Inferior parietal cortex (tissue), 1 donor: Measurements from ENCODE around the gene ESYT1.

Source experiments
- DNase-seq: peaks from one replicate; pipeline ENCODE4 v3.0.0-alpha.2; 2016; ENCODE audit errors: extremely low spot score

Gene ESYT1

GRCh38 chr12:56127888-56128669 lies at the start of gene ESYT1:
Gene ESYT1, plus strand, starts transcription at chr12:56128267. Its CDS starts 53 bp downstream, at chr12:56128320.
- peak; percentile 98 for DNase-seq

GRCh38 chr12:56078427-56078826 lies 49.6 kb upstream of the ESYT1 start:
- no peak for DNase-seq

GRCh38 chr12:56078931-56079722 lies 48.9 kb upstream of the ESYT1 start:
- DNase-seq = peak; percentile 66

GRCh38 chr12:56079723-56080555 lies 48.1 kb upstream of the ESYT1 start, which contains the start of gene ERBB3:
Gene ERBB3, plus strand, starts transcription at chr12:56080165. Its CDS starts 136 bp downstream, at chr12:56080301.
- DNase-seq = peak; percentile 53

- no peak for DNase-seq
These were observed 47.4 kb upstream of the ESYT1 start for GRCh38 chr12:56080556-56081138.

- peak; percentile 36 for DNase-seq
These were observed 46.4 kb upstream of the ESYT1 start for GRCh38 chr12:56081393-56082347.

GRCh38 chr12:56082382-56082781 lies 45.7 kb upstream of the ESYT1 start:
- DNase-seq = no peak

- DNase-seq = peak; percentile 73
These were observed 45.1 kb upstream of the ESYT1 start for GRCh38 chr12:56082967-56083366.

GRCh38 chr12:56084958-56085543 lies 43.0 kb upstream of the ESYT1 start:
- DNase-seq = no peak

GRCh38 chr12:56086096-56086495 lies 42.0 kb upstream of the ESYT1 start:
- no peak for DNase-seq

GRCh38 chr12:56086608-56087007 lies 41.5 kb upstream of the ESYT1 start:
- no peak for DNase-seq

- DNase-seq = no peak
These were observed 40.8 kb upstream of the ESYT1 start for GRCh38 chr12:56087220-56087619.

GRCh38 chr12:56097738-56098137 lies 30.3 kb upstream of the ESYT1 start:
- DNase-seq = no peak

- DNase-seq = no peak
These were observed 29.5 kb upstream of the ESYT1 start for GRCh38 chr12:56098592-56098991.

GRCh38 chr12:56099787-56100186 lies 28.3 kb upstream of the ESYT1 start:
- no peak for DNase-seq

GRCh38 chr12:56101045-56101444 lies 27.0 kb upstream of the ESYT1 start:
- no peak for DNase-seq

- DNase-seq = no peak
These were observed 25.4 kb upstream of the ESYT1 start for GRCh38 chr12:56102683-56103065.

- no peak for DNase-seq
These were observed 24.9 kb upstream of the ESYT1 start for GRCh38 chr12:56103066-56103711.

GRCh38 chr12:56103823-56104108 lies 24.3 kb upstream of the ESYT1 start:
- no peak for DNase-seq
